ENCODE results near the gene LRMDA. TPM values are rescaled to one million over a fixed set of nuclear protein-coding genes. Genes with fewer than 3 reads are reported as not detected.
A peak's percentile ranks its signal among the peaks of the same experiment; 100 is the strongest.

Gene LRMDA
- total RNA-seq, 2 donors from 2014 or later, result 12.2 to 25.4 TPM

DNA sequence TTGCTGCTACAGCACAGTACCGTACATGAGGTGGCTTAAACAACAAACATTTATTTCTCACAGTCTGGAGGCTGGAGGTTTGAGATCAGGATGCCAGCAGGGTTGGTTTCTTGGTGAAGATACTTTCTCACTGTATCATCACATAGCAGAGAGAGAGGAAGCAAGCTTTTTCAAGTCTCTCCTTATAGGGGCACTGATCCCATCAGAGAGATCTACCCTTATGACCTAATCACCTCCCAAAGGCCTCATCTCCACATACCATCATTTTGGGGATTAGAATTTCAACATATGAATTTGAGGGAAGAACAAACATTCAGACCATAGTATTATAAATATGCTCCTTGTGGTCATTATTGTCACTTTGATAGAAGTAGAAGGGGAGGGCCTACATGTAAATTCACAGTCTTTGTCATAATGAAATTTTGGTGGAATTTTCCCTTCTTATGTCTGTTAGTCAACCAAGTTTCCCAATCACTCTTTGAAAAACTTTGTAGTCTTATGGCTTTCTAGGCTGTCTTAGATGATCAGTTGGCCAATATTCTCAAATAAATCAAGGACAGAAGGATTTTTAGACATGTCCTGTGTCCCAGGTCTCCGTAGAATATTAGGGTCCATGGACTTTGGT, 606.2 kb downstream of the LRMDA start:
- WGBS, 2 donors, result 88 to 93% methylated on average over 2 of the region's 2 CpGs
- H3K27ac ChIP-seq, result no peak overlapping the region
- intact Hi-C loops (cut with DNase I), result loop anchor here (10.0 kb wide), 1 partner anchor 633 kb away; the partner anchor contains the start of gene ZNF503
- H3K36me3 ChIP-seq (replicated peaks in 1 of 2; ENCODE audit: insufficient read depth in 1 of 2, low read depth in 2 of 2), result no peaks in the 10 kb centered on the region
- H3K4me1 ChIP-seq, result peaks cover 29% of the 10 kb centered on the region
- DNase-seq (no peak), ATAC-seq (no peak)
- no peaks in the 10 kb centered on the region for H3K27me3 ChIP-seq
- H3K4me3 ChIP-seq, result no peak overlapping the region
- TF ChIP-seq POLR2A (IDR thresholded peaks at IDR 0.05), result no peak
- TF ChIP-seq, protein P1, sequence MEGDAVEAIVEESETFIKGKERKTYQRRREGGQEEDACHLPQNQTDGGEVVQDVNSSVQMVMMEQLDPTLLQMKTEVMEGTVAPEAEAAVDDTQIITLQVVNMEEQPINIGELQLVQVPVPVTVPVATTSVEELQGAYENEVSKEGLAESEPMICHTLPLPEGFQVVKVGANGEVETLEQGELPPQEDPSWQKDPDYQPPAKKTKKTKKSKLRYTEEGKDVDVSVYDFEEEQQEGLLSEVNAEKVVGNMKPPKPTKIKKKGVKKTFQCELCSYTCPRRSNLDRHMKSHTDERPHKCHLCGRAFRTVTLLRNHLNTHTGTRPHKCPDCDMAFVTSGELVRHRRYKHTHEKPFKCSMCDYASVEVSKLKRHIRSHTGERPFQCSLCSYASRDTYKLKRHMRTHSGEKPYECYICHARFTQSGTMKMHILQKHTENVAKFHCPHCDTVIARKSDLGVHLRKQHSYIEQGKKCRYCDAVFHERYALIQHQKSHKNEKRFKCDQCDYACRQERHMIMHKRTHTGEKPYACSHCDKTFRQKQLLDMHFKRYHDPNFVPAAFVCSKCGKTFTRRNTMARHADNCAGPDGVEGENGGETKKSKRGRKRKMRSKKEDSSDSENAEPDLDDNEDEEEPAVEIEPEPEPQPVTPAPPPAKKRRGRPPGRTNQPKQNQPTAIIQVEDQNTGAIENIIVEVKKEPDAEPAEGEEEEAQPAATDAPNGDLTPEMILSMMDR (IDR thresholded peaks at IDR 0.05), result no peak
- H3K9me3 ChIP-seq, result peaks cover 0 to 7% (median 0%) of the 10 kb centered on the region in 3 donors

- ATAC-seq, result no peak
- TF ChIP-seq, protein P1 (IDR thresholded peaks at IDR 0.05), result no peak
- TF ChIP-seq POLR2A (IDR thresholded peaks at IDR 0.05), result no peak
- Histone ChIP-seq H3K9me3 (peaks cover 0 to 7% (median 0%) of the 10 kb centered on the region in 3 donors), H3K4me1 (peaks cover 23% of the 10 kb centered on the region), H3K27ac (no peak overlapping the region), H3K36me3 (replicated peaks in 1 of 2; ENCODE audit: insufficient read depth in 1 of 2, low read depth in 2 of 2) (no peaks in the 10 kb centered on the region), H3K4me3 (no peak overlapping the region), H3K27me3 (no peaks in the 10 kb centered on the region)
- intact Hi-C loops (cut with DNase I), result loop anchor here (10.0 kb wide), 1 partner anchor 634 kb away; the partner anchor contains the start of gene ZNF503
- DNase-seq, result no peak
Observed at GRCh38 chr10:76038696-76039095, 607.3 kb downstream of the LRMDA start.

DNA sequence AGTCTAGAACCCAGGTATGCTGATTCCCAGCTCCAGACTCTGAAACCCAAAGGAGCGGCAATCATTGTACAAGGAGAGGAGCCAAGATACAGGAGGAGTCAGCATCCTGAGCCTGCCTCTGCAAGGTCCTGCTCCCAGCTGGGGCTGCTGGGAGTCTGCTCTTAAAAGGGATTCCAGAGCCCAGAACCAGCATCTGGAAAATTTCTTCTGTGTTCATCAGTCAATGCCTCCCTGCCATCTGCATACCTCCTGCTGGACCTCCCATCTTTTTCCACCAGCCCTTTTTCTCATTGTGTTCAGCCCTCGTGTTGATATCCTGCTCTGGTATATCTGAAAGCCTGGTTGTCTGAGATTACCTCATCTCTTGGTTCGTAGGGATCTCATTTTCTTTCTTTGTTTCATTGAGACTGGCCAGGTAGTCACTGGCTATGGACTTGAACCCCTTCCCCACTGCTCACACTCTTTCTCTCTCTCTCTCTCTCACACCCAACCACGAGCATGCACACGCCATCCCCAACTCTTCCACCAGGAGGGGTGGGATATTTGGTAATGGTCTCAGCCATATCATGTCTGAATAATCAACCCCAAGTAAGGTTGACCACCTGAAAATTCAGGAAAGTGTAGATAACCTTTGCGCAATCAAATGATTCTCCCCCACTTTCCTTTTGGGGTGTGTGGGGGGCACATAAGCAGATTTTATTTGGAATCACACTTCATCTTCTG, 608.8 kb downstream of the LRMDA start:
- intact Hi-C loops (cut with DNase I), result no loop called here
- TF ChIP-seq, protein P1 (IDR thresholded peaks at IDR 0.05), result peak in 1 of 7 experiments; percentile 11
- no peak for TF ChIP-seq POLR2A (IDR thresholded peaks at IDR 0.05)
- peaks cover 0 to 7% (median 0%) of the 10 kb centered on the region in 3 donors for H3K9me3 ChIP-seq
- H3K36me3 ChIP-seq (replicated peaks in 1 of 2; ENCODE audit: insufficient read depth in 1 of 2, low read depth in 2 of 2), result no peaks in the 10 kb centered on the region
- no peak overlapping the region for H3K27ac ChIP-seq
- WGBS, 2 donors, result 95 to 96% methylated on average over 6 of the region's 6 CpGs
- H3K4me3 ChIP-seq, result no peak overlapping the region
- no peaks in the 10 kb centered on the region for H3K27me3 ChIP-seq
- ATAC-seq (no peak), DNase-seq (no peak)
- H3K4me1 ChIP-seq, result peaks cover 8% of the 10 kb centered on the region

GRCh38 chr10:76040830-76041220, 609.4 kb downstream of the LRMDA start:
- ATAC-seq (no peak), DNase-seq (no peak)
- intact Hi-C loops (cut with DNase I), result no loop called here
- H3K27me3 ChIP-seq, result no peaks in the 10 kb centered on the region
- no peaks in the 10 kb centered on the region for H3K36me3 ChIP-seq (replicated peaks in 1 of 2; ENCODE audit: insufficient read depth in 1 of 2, low read depth in 2 of 2)
- TF ChIP-seq, protein P1 (IDR thresholded peaks at IDR 0.05), result no peak
- TF ChIP-seq POLR2A (IDR thresholded peaks at IDR 0.05), result no peak
- H3K4me3 ChIP-seq, result no peak overlapping the region
- WGBS, 2 donors, result 87 to 91% methylated on average over 6 of the region's 6 CpGs
- H3K27ac ChIP-seq, result no peak overlapping the region
- peaks cover 0 to 7% (median 0%) of the 10 kb centered on the region in 3 donors for H3K9me3 ChIP-seq
- H3K4me1 ChIP-seq, result peaks cover 2% of the 10 kb centered on the region

All from body of pancreas (tissue), 4 donors.